Natural killer cell (primary cell): ENCODE data around the gene BCL2A1. TPM values are rescaled to one million over a fixed set of nuclear protein-coding genes. Genes with fewer than 3 reads are reported as not detected.

ENCODE experiments used
- ATAC-seq, 3 donors: fragments of 150-1000 bp in 2 of 3; fragments of 200-7000 bp in 1 of 3; cut with Tn5 transposase; 1 replicate in 1 of 3; 2 replicates in 2 of 3; pipeline ENCODE4 v1.10.0; 2021; ENCODE audit warnings: mild to moderate bottlenecking in 2 of 3, moderate library complexity in 2 of 3
- DNase-seq, 2 donors: peaks; one replicate each; pipeline versions ENCODE4 v3.0.0 to v3.0.0-alpha.2; 2013 to 2021; ENCODE audit warnings: mixed read lengths in 1 of 2
- H3K27ac ChIP-seq: one replicate; pipeline ENCODE4 v1.5.1; 2013; ENCODE audit warnings: mild to moderate bottlenecking, low read length
- H3K27me3 ChIP-seq: one replicate; pipeline ENCODE4 v1.6.1; 2013; ENCODE audit warnings: low read length; ENCODE audit not compliant: control insufficient read depth, insufficient read depth
- H3K36me3 ChIP-seq: one replicate; pipeline ENCODE4 v1.6.1; 2013; ENCODE audit warnings: low read length; ENCODE audit not compliant: control insufficient read depth, insufficient read depth
- H3K4me1 ChIP-seq: one replicate; pipeline ENCODE4 v1.6.1; 2013; ENCODE audit warnings: low read length; ENCODE audit not compliant: control insufficient read depth, insufficient read depth
- H3K4me3 ChIP-seq: one replicate; pipeline ENCODE4 v1.5.1; 2013; ENCODE audit warnings: low read length
- H3K9me3 ChIP-seq: one replicate; pipeline ENCODE4 v1.6.1; 2013; ENCODE audit warnings: low read length; ENCODE audit not compliant: control insufficient read depth, insufficient read depth
- H3K27ac Mint-ChIP-seq, 2 donors: one replicate each; pipeline ENCODE4 v1.8.0; 2022; ENCODE audit warnings: mild to moderate bottlenecking in 2 of 2, mixed read lengths in 2 of 2, moderate library complexity in 1 of 2
- H3K27me3 Mint-ChIP-seq, 2 donors: one replicate each; pipeline ENCODE4 v1.8.0; 2022; ENCODE audit warnings: low read depth in 2 of 2, mixed read lengths in 2 of 2
- H3K36me3 Mint-ChIP-seq: one replicate; pipeline ENCODE4 v1.8.0; 2022; ENCODE audit warnings: mixed read lengths
- H3K4me1 Mint-ChIP-seq, 2 donors: one replicate each; pipeline ENCODE4 v1.8.0; 2022; ENCODE audit warnings: mixed read lengths in 2 of 2
- H3K4me3 Mint-ChIP-seq: one replicate; pipeline ENCODE4 v1.8.0; 2022; ENCODE audit warnings: mild to moderate bottlenecking, moderate library complexity, mixed read lengths
- H3K9me3 Mint-ChIP-seq, 2 donors: one replicate each; pipeline ENCODE4 v1.8.0; 2022; ENCODE audit warnings: mixed read lengths in 2 of 2
- CTCF ChIP-seq: fragments of 200-600 bp; IDR thresholded peaks from one replicate; pipeline ENCODE4 v1.8.0; 2022; ENCODE audit warnings: antibody characterized with exemption
- WGBS: methylation state at CpG from one replicate; pipeline ENCODE4 v1.1.7; 2013; ENCODE audit warnings: missing lambda C conversion rate; ENCODE audit not compliant: insufficient coverage; 5-methylcytosine and 5-hydroxymethylcytosine counted together
- intact Hi-C: fragments of 100-400 bp; cut with micrococcal nuclease; formaldehyde crosslinking; loops from one replicate; pipeline ENCODE4 v1.14.2; 2022
- total RNA-seq, 4 donors: library from RNA; stranded (reverse); fragments of 120-200 nt in 1 of 4; gene quantifications; one replicate each; pipeline versions ENCODE4 v1.2.3 to v1.2.4, GENCODE V29; 2013 to 2022

Gene BCL2A1
- total RNA-seq, 3 donors from 2014 or later (not counting 1 experiment from before 2014, with no cell fraction given), result 16.5 to 61.3 (median 42.2) TPM

GRCh38 chr15:79989682-79990081, 18.7 kb upstream of the BCL2A1 start:
- intact Hi-C loops, result no loop called here
- Histone ChIP-seq H3K36me3 (no peaks in the 10 kb centered on the region), H3K27ac (no peak overlapping the region), H3K4me1 (peaks cover 7% of the 10 kb centered on the region), H3K4me3 (no peak overlapping the region), H3K9me3 (no peaks in the 10 kb centered on the region), H3K27me3 (no peaks in the 10 kb centered on the region)
- ATAC-seq (peak in 1 of 3 donors; percentile 39), DNase-seq (no peak)
- H3K27ac Mint-ChIP-seq, result no peak overlapping the region
- no peaks in the 10 kb centered on the region for H3K36me3 Mint-ChIP-seq
- 78% methylated on average over 5 of the region's 5 CpGs for WGBS
- no peaks in the 10 kb centered on the region for H3K9me3 Mint-ChIP-seq
- H3K4me1 Mint-ChIP-seq, result peaks cover 0 to 6% of the 10 kb centered on the region in 2 donors
- H3K27me3 Mint-ChIP-seq, result peaks cover 0 to 6% of the 10 kb centered on the region in 2 donors
- TF ChIP-seq CTCF, result no peak
- H3K4me3 Mint-ChIP-seq, result no peak overlapping the region

GRCh38 chr15:79989183-79989582, 18.2 kb upstream of the BCL2A1 start:
- no peaks in the 10 kb centered on the region for H3K36me3 Mint-ChIP-seq

GRCh38 chr15:79988448-79989117, 17.6 kb upstream of the BCL2A1 start:
- H3K4me1 Mint-ChIP-seq, result peaks cover 0 to 4% of the 10 kb centered on the region in 2 donors
- ATAC-seq (no peak), DNase-seq (no peak)
- Histone ChIP-seq H3K4me1 (peaks cover 7% of the 10 kb centered on the region), H3K27ac (no peak overlapping the region), H3K36me3 (no peaks in the 10 kb centered on the region), H3K9me3 (no peaks in the 10 kb centered on the region), H3K4me3 (no peak overlapping the region), H3K27me3 (no peaks in the 10 kb centered on the region)
- H3K27me3 Mint-ChIP-seq, result peaks cover 0 to 11% of the 10 kb centered on the region in 2 donors
- no peak overlapping the region for H3K27ac Mint-ChIP-seq
- intact Hi-C loops, result no loop called here
- no peaks in the 10 kb centered on the region for H3K36me3 Mint-ChIP-seq
- H3K4me3 Mint-ChIP-seq, result no peak overlapping the region
- TF ChIP-seq CTCF, result no peak
- WGBS, result 97% methylated on average over 3 of the region's 3 CpGs
- H3K9me3 Mint-ChIP-seq, result no peaks in the 10 kb centered on the region

More at GRCh38 chr15:79989183-79989582, 18.2 kb upstream of the BCL2A1 start:
- no peak for DNase-seq
- H3K36me3 ChIP-seq, result no peaks in the 10 kb centered on the region
- H3K4me3 ChIP-seq, result no peak overlapping the region
- H3K4me3 Mint-ChIP-seq, result no peak overlapping the region
- H3K27ac ChIP-seq, result no peak overlapping the region
- H3K9me3 Mint-ChIP-seq, result no peaks in the 10 kb centered on the region
- no peak for ATAC-seq
- H3K27me3 Mint-ChIP-seq, result peaks cover 0 to 6% of the 10 kb centered on the region in 2 donors
- TF ChIP-seq CTCF, result no peak
- no peaks in the 10 kb centered on the region for H3K9me3 ChIP-seq
- H3K4me1 Mint-ChIP-seq, result peaks cover 0 to 6% of the 10 kb centered on the region in 2 donors
- intact Hi-C loops, result no loop called here
- peaks cover 7% of the 10 kb centered on the region for H3K4me1 ChIP-seq
- 100% methylated on average over 2 of the region's 2 CpGs for WGBS
- no peaks in the 10 kb centered on the region for H3K27me3 ChIP-seq
- no peak overlapping the region for H3K27ac Mint-ChIP-seq

GRCh38 chr15:79987969-79988368, 17.0 kb upstream of the BCL2A1 start:
- intact Hi-C loops, result no loop called here
- Mint-ChIP-seq H3K27me3 (peaks cover 0 to 12% of the 10 kb centered on the region in 2 donors), H3K9me3 (no peaks in the 10 kb centered on the region)

More at GRCh38 chr15:79987969-79988368, 17.0 kb upstream of the BCL2A1 start:
- no peak overlapping the region for H3K27ac ChIP-seq
- H3K36me3 ChIP-seq, result no peaks in the 10 kb centered on the region
- Mint-ChIP-seq H3K27ac (no peak overlapping the region), H3K4me3 (no peak overlapping the region), H3K36me3 (no peaks in the 10 kb centered on the region), H3K4me1 (no peaks in the 10 kb centered on the region)
- no peak for TF ChIP-seq CTCF
- ATAC-seq (no peak), DNase-seq (no peak)
- H3K4me3 ChIP-seq, result no peak overlapping the region
- no peaks in the 10 kb centered on the region for H3K27me3 ChIP-seq
- H3K4me1 ChIP-seq, result peaks cover 4% of the 10 kb centered on the region
- no peaks in the 10 kb centered on the region for H3K9me3 ChIP-seq
- 91% methylated on average over 3 of the region's 3 CpGs for WGBS
